GM21825 (cell line): ENCODE data around the gene NPIPB6.

ENCODE experiments used
- ATAC-seq: cut with Tn5 transposase; IDR thresholded peaks from one replicate; pipeline ENCODE4 v1.9.1; 2021; ENCODE audit warnings: mild to moderate bottlenecking, moderate library complexity; ENCODE audit not compliant: unreplicated experiment

NPIPB6 gene

GRCh38 chr16:28300327-28300726, 63.0 kb downstream of the NPIPB6 start:
- ATAC-seq: no peak

DNA sequence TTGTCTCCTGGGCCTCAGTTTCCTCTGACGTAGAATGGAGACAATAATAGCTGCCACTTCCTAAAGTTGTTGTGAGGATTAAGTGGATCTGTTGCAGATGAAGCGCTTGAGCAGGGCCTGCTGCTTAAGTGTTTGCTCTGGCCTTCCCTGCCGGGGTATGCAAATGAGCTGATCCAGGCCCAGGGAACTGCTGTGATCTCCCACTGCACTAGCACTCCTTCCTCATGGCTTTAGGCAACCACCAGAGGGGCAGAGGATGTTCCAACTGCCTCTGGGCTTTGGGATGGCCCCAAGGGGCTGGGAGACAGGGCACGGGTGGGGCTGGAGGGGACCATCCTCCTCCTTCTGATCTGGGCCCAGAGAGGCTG, 64.8 kb downstream of the NPIPB6 start:
- ATAC-seq: no peak

GRCh38 chr16:28297784-28298510, 65.4 kb downstream of the NPIPB6 start:
- no peak for ATAC-seq

DNA sequence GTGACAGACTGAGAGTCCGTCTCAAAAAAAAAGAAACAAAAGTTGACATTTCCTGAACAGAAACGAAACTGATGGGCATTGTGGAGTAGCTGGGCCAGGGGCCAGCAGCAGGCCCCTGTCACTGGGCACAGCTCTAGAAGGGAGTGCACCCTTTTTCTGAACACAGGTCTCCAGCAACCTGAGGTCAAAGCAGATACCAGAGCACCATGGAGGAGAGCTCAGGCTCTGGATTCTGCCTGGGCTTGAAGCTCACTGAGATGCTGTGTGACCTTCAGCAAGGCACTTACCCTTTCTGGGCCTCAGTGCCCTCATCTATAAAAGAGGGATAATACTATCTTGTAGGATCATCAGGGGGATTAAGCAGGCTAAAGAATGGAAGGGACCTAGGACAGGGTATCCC, 66.0 kb downstream of the NPIPB6 start:
- ATAC-seq: no peak

GRCh38 chr16:28295276-28295675, 68.0 kb downstream of the NPIPB6 start:
- ATAC-seq: no peak

GRCh38 chr16:28294201-28294600, 69.1 kb downstream of the NPIPB6 start:
- ATAC-seq: no peak

DNA sequence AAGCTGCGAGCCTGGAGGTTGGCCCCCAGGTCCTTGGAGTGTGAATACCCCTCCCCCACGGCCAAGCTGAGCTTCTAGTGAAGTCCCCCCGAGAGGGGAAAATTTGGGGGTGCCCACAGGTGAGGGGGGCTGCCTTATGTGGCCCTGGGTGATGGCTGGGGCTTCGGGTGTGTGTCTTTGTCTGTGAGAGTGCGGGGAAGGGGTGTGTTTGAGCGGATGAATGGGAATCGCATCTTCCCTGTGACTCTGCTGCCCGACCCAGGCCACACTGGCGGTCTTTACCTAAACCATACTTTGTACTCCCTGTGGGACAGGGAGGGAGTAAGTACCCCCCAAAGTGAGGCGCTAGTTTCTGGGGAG, 69.7 kb downstream of the NPIPB6 start:
- no peak for ATAC-seq

DNA sequence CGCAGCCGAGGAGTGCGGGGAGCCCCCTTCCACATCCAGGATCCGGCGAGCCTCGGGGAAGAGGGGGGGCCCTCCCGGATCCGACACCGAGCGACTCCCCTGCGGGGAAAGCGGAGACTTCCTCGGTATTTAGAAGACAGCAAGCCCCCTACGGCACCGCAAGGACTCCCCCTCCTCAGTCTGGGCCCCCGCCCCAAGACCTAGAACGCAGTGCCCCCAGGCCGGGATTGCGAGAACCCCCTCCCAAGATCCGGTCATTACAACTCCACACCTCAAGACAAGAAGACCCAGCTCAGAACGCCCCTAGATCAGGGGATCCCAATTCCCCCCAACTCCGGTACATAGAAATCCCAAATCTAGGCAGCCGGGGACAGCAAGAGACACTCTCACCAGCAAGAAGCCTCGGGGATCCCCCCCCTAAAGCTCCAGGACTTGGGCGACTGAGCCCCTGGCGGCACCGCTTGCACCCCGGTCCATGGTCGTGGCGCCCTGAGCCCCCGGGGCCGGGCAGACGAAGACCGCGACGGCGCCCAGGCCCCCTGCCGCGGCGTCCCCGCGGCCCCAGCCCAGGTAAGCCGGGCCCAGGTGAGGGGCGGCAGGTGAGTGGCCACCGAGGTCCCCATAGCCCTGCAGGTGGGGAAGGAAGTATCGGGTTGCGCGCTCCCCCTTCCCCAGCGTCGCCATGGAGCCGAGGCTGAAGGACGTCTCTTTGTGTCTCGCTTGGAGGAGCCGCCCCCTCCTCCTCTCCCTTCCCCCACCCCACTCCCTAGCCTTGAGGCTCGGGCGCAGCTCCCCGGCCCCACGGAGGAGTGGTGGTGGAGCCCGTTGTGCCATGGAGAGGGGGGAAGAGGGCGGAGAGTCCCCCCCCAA, 70.3 kb downstream of the NPIPB6 start:
- no peak for ATAC-seq
